Transverse colon (tissue), 3 donors: Measurements from ENCODE around the gene GRIK4.

Experiments
- EP300 ChIP-seq: sonication (generic); formaldehyde crosslinking; IDR thresholded peaks from one replicate; pipeline ENCODE4 v1.6.1; 2017; ENCODE audit warnings: antibody characterized with exemption, low read depth
- POLR2A ChIP-seq: fragments of 450-650 bp; IDR thresholded peaks from one replicate; pipeline ENCODE4 v1.6.1; 2016; ENCODE audit warnings: antibody characterized with exemption, mild to moderate bottlenecking, moderate library complexity
- TF ChIP-seq, protein P1 (sequence below), 5 experiments: fragments of 200-600 bp in 3 of 5; fragments of 450-650 bp in 2 of 5; sonication (generic) in 3 of 5; IDR thresholded peaks; 1 replicate in 2 of 5; 2 replicates in 3 of 5; pipeline ENCODE4 v1.5.1; 2016 to 2017; ENCODE audit warnings: antibody characterized with exemption in 5 of 5, inconsistent platforms in 3 of 5, mild to moderate bottlenecking in 2 of 5, moderate library complexity in 1 of 5

DNA sequence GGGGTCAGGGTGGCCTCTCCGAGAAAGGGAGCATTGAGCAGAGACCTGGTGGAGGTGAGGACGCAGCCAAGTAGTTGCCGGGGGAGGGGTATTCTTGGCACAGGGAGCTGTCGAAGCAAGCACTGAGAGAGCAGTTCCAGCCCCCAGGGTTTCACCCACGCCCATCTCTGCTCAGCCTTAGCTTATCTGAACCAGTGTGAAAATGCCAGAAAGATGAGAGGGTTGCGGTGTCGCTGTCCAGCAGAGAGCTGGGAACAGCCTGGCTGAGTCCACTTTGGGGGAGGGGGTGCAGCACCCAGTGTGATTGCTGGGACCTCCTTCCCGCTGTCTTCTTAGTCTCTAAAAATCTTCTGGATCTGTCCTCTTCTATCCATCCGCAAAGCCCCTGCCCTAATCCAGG is 389.1 kb downstream of the GRIK4 start:
- TF ChIP-seq, protein P1, sequence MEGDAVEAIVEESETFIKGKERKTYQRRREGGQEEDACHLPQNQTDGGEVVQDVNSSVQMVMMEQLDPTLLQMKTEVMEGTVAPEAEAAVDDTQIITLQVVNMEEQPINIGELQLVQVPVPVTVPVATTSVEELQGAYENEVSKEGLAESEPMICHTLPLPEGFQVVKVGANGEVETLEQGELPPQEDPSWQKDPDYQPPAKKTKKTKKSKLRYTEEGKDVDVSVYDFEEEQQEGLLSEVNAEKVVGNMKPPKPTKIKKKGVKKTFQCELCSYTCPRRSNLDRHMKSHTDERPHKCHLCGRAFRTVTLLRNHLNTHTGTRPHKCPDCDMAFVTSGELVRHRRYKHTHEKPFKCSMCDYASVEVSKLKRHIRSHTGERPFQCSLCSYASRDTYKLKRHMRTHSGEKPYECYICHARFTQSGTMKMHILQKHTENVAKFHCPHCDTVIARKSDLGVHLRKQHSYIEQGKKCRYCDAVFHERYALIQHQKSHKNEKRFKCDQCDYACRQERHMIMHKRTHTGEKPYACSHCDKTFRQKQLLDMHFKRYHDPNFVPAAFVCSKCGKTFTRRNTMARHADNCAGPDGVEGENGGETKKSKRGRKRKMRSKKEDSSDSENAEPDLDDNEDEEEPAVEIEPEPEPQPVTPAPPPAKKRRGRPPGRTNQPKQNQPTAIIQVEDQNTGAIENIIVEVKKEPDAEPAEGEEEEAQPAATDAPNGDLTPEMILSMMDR (IDR thresholded peaks at IDR 0.05) = no peak
- TF ChIP-seq POLR2A (no peak), EP300 (no peak)
